ENCODE results near the gene SEC14L3. TPM values are rescaled to one million over a fixed set of nuclear protein-coding genes. Genes with fewer than 3 reads are reported as not detected.

SEC14L3 gene
- total RNA-seq, 1 donor from 2014 or later: not detected

Other genes with a start within 250 kb of the SEC14L3 start
- gene LIF, start 225.3 kb downstream of the SEC14L3 start, total RNA-seq: 0.78 TPM
- gene OSM, start 205.2 kb downstream of the SEC14L3 start, total RNA-seq: 0.32 TPM
- 5.0 TPM for gene CASTOR1, start 182.5 kb downstream of the SEC14L3 start, total RNA-seq
- 5.7 TPM for gene TBC1D10A, start 145.1 kb downstream of the SEC14L3 start, total RNA-seq
- 106 TPM for gene SF3A1, start 115.1 kb downstream of the SEC14L3 start, total RNA-seq
- gene CCDC157, start 115.0 kb downstream of the SEC14L3 start, total RNA-seq: 0.78 TPM
- 10.5 TPM for gene RNF215, start 84.6 kb downstream of the SEC14L3 start, total RNA-seq
- 1.3 TPM for gene SEC14L2, start 75.0 kb downstream of the SEC14L3 start, total RNA-seq
- gene MTFP1, start 46.2 kb downstream of the SEC14L3 start, total RNA-seq: 10.2 TPM
- 0.11 TPM for gene SEC14L4, start 33.7 kb upstream of the SEC14L3 start, total RNA-seq
- gene SEC14L6, start 74.7 kb upstream of the SEC14L3 start, total RNA-seq: 0.40 TPM
- 0.32 TPM for gene GAL3ST1, start 102.6 kb upstream of the SEC14L3 start, total RNA-seq
- gene PES1, start 119.9 kb upstream of the SEC14L3 start, total RNA-seq: 28.1 TPM
- 10.3 TPM for gene TCN2, start 135.2 kb upstream of the SEC14L3 start, total RNA-seq
- gene SLC35E4, start 163.8 kb upstream of the SEC14L3 start, total RNA-seq: 4.2 TPM
- gene DUSP18, start 195.9 kb upstream of the SEC14L3 start, total RNA-seq: 3.4 TPM
- 8.9 TPM for gene OSBP2, start 222.9 kb upstream of the SEC14L3 start, total RNA-seq

All from cardiac septum (tissue), 1 donor.